WTC11 (cell line): Measurements from ENCODE around the gene APOOL.

Source experiments
- CTCF ChIP-seq: fragments of 200-600 bp; IDR thresholded peaks from 2 replicates; pipeline ENCODE4 v1.8.0; 2022; ENCODE audit warnings: antibody characterized with exemption
- TEAD4 ChIP-seq: sonication (generic); formaldehyde crosslinking; IDR thresholded peaks from 2 replicates; pipeline ENCODE4 v1.8.0; 2022; ENCODE audit warnings: mild to moderate bottlenecking, missing genetic modification reagents
- TF ChIP-seq, protein P1 (sequence below): sonication (generic); formaldehyde crosslinking; IDR thresholded peaks from 2 replicates; pipeline ENCODE4 v1.8.1; 2023; ENCODE audit warnings: mild to moderate bottlenecking, missing genetic modification reagents, moderate library complexity

DNA sequence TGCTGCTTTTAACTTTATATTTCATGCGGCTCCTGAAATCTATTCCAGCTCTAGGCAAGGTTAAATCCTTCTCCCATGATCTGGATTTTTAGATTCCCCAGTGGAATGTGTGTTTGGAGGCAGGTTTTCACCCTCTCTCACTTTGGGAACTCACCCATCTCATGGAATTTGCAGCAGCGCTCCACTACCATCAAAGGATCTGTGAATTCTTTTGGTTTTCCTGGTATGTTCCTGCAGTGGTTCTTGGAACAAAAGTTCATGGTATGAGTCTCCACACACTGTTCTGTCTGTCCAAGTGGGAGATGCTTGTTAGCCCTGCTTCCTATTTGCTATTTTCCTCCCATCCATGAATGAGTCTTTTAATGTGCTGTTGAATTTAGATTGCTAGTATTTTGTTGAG lies 14.0 kb downstream of the APOOL start:
- no peak for TF ChIP-seq CTCF
- TF ChIP-seq, protein P1, sequence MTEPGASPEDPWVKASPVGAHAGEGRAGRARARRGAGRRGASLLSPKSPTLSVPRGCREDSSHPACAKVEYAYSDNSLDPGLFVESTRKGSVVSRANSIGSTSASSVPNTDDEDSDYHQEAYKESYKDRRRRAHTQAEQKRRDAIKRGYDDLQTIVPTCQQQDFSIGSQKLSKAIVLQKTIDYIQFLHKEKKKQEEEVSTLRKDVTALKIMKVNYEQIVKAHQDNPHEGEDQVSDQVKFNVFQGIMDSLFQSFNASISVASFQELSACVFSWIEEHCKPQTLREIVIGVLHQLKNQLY: no peak
- no peak for TF ChIP-seq TEAD4
